SK-N-SH (cell line): Measurements from ENCODE around the gene ZNF221.

Source experiments
- EP300 ChIP-seq, 2 experiments: IDR thresholded peaks; 2 replicates each; pipeline versions ENCODE4 v1.4.0 to v1.6.1; 2012; ENCODE audit warnings: borderline replicate concordance in 1 of 2, low read depth in 1 of 2, low read length in 1 of 2
- IRF3 ChIP-seq: fragments of 150-350 bp; IDR thresholded peaks from 2 replicates; pipeline ENCODE4 v1.6.1; 2016; ENCODE audit warnings: mild to moderate bottlenecking, low read depth, low read length
- JUND ChIP-seq: IDR thresholded peaks from 2 replicates; pipeline ENCODE4 v1.4.0; 2012
- MXI1 ChIP-seq: IDR thresholded peaks from 2 replicates; pipeline ENCODE4 v1.6.1; 2012; ENCODE audit warnings: mild to moderate bottlenecking, low read depth, low read length, improper control_type of control experiment
- RAD21 ChIP-seq: IDR thresholded peaks from 2 replicates; pipeline ENCODE4 v1.6.1; 2012; ENCODE audit warnings: mild to moderate bottlenecking, low read length
- REST ChIP-seq: IDR thresholded peaks from 2 replicates; pipeline ENCODE4 v1.6.1; 2012; ENCODE audit warnings: mild to moderate bottlenecking, low read depth, low read length, moderate library complexity
- SMC3 ChIP-seq: IDR thresholded peaks from 2 replicates; pipeline ENCODE4 v1.6.1; 2012; ENCODE audit warnings: low read depth, low read length, improper control_type of control experiment
- TF ChIP-seq, protein P1 (sequence below): fragments of 200-600 bp; sonication (generic); IDR thresholded peaks from 2 replicates; pipeline ENCODE4 v1.6.1; 2017; ENCODE audit warnings: antibody characterized with exemption, mild to moderate bottlenecking, moderate library complexity
- TF ChIP-seq, protein P2 (sequence below): IDR thresholded peaks from 2 replicates; pipeline ENCODE4 v1.4.0; 2012; ENCODE audit warnings: low read depth, borderline replicate concordance

GRCh38 chr19:43923875-43924274 is 27.2 kb upstream of the ZNF221 start:
- TF ChIP-seq, protein P1, sequence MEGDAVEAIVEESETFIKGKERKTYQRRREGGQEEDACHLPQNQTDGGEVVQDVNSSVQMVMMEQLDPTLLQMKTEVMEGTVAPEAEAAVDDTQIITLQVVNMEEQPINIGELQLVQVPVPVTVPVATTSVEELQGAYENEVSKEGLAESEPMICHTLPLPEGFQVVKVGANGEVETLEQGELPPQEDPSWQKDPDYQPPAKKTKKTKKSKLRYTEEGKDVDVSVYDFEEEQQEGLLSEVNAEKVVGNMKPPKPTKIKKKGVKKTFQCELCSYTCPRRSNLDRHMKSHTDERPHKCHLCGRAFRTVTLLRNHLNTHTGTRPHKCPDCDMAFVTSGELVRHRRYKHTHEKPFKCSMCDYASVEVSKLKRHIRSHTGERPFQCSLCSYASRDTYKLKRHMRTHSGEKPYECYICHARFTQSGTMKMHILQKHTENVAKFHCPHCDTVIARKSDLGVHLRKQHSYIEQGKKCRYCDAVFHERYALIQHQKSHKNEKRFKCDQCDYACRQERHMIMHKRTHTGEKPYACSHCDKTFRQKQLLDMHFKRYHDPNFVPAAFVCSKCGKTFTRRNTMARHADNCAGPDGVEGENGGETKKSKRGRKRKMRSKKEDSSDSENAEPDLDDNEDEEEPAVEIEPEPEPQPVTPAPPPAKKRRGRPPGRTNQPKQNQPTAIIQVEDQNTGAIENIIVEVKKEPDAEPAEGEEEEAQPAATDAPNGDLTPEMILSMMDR, result no peak
- TF ChIP-seq SMC3 (no peak), JUND (no peak), REST (no peak), IRF3 (no peak), EP300 (IDR thresholded peaks at IDR 0.05; ENCODE audit: borderline replicate concordance in 1 of 2, low read depth in 1 of 2, low read length in 1 of 2) (no peak), RAD21 (no peak), MXI1 (no peak)
- TF ChIP-seq, protein P2, sequence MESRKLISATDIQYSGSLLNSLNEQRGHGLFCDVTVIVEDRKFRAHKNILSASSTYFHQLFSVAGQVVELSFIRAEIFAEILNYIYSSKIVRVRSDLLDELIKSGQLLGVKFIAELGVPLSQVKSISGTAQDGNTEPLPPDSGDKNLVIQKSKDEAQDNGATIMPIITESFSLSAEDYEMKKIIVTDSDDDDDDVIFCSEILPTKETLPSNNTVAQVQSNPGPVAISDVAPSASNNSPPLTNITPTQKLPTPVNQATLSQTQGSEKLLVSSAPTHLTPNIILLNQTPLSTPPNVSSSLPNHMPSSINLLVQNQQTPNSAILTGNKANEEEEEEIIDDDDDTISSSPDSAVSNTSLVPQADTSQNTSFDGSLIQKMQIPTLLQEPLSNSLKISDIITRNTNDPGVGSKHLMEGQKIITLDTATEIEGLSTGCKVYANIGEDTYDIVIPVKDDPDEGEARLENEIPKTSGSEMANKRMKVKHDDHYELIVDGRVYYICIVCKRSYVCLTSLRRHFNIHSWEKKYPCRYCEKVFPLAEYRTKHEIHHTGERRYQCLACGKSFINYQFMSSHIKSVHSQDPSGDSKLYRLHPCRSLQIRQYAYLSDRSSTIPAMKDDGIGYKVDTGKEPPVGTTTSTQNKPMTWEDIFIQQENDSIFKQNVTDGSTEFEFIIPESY, result no peak
